WTC11 (cell line): ENCODE measurements around the gene C1QTNF12. TPM values are rescaled to one million over a fixed set of nuclear protein-coding genes. Genes with fewer than 3 reads are reported as not detected.

Source experiments
- ATAC-seq: fragments of 200-7000 bp; cut with Tn5 transposase; 2 replicates; pipeline ENCODE4 v1.10.0; 2021; ENCODE audit warnings: mild to moderate bottlenecking, moderate library complexity
- CTCF ChIA-PET: fragments of 300-600 bp; sonication (Branson Sonifier 250); formaldehyde crosslinking; loops from one replicate; lab custom pipeline; 2021; ENCODE audit warnings: antibody characterized with exemption; lab: Charles Lee
- POLR2A ChIA-PET: fragments of 350-600 bp; sonication (Branson Sonifier 250); formaldehyde crosslinking; loops from one replicate; lab custom pipeline; 2021; ENCODE audit warnings: antibody characterized with exemption; lab: Charles Lee
- DNase-seq: peaks from one replicate; pipeline ENCODE4 v3.0.0; 2021; ENCODE audit warnings: low spot score
- H3K27ac Mint-ChIP-seq: 2 replicates; pipeline ENCODE4 v1.8.0; 2021; ENCODE audit warnings: mixed read lengths
- H3K27me3 Mint-ChIP-seq: 2 replicates; pipeline ENCODE4 v1.8.0; 2021; ENCODE audit warnings: low read depth, mild to moderate bottlenecking, moderate library complexity, mixed read lengths
- H3K36me3 Mint-ChIP-seq: 2 replicates; pipeline ENCODE4 v1.8.0; 2021; ENCODE audit warnings: mixed read lengths
- H3K4me1 Mint-ChIP-seq: 2 replicates; pipeline ENCODE4 v1.8.0; 2022; ENCODE audit warnings: mixed read lengths
- H3K4me3 Mint-ChIP-seq: 2 replicates; pipeline ENCODE4 v1.8.0; 2021; ENCODE audit warnings: mild to moderate bottlenecking, moderate library complexity, mixed read lengths
- H3K9me3 Mint-ChIP-seq: 2 replicates; pipeline ENCODE4 v1.8.0; 2021; ENCODE audit warnings: mixed read lengths
- CDX4 ChIP-seq: fragments of 250-450 bp; sonication (Bioruptor Pico); IDR thresholded peaks from 2 replicates; pipeline ENCODE4 v1.9.0; 2021; ENCODE audit warnings: moderate library complexity, mild to moderate bottlenecking, inconsistent platforms, borderline replicate concordance
- JAZF1 ChIP-seq: fragments of 250-450 bp; sonication (Bioruptor Pico); IDR thresholded peaks from 2 replicates; pipeline ENCODE4 v1.9.0; 2021; ENCODE audit warnings: moderate library complexity, mild to moderate bottlenecking, inconsistent platforms
- NFATC4 ChIP-seq: fragments of 250-450 bp; sonication (Bioruptor Pico); IDR thresholded peaks from 2 replicates; pipeline ENCODE4 v1.9.0; 2021; ENCODE audit warnings: mild to moderate bottlenecking
- NR2C2 ChIP-seq: sonication (generic); formaldehyde crosslinking; IDR thresholded peaks from 2 replicates; pipeline ENCODE4 v1.8.0; 2022; ENCODE audit warnings: mild to moderate bottlenecking, missing genetic modification reagents
- RELA ChIP-seq: sonication (generic); formaldehyde crosslinking; IDR thresholded peaks from 2 replicates; pipeline ENCODE4 v1.8.1; 2022; ENCODE audit warnings: missing genetic modification reagents, mild to moderate bottlenecking, borderline replicate concordance
- SMAD3 ChIP-seq: sonication (generic); formaldehyde crosslinking; IDR thresholded peaks from 2 replicates; pipeline ENCODE4 v1.8.0; 2022; ENCODE audit warnings: missing genetic modification reagents, mild to moderate bottlenecking, borderline replicate concordance
- TEAD1 ChIP-seq: sonication (generic); formaldehyde crosslinking; IDR thresholded peaks from 2 replicates; pipeline ENCODE4 v1.8.0; 2022; ENCODE audit warnings: mild to moderate bottlenecking, missing genetic modification reagents
- ZBTB21 ChIP-seq: sonication (generic); formaldehyde crosslinking; IDR thresholded peaks from 2 replicates; pipeline ENCODE4 v1.8.1; 2023; ENCODE audit warnings: mild to moderate bottlenecking, missing genetic modification reagents, borderline replicate concordance
- ZNF219 ChIP-seq: sonication (generic); formaldehyde crosslinking; IDR thresholded peaks from 2 replicates; pipeline ENCODE4 v1.8.0; 2023; ENCODE audit warnings: missing genetic modification reagents, mild to moderate bottlenecking, borderline replicate concordance
- ZNF396 ChIP-seq: fragments of 250-450 bp; sonication (Bioruptor Pico); IDR thresholded peaks from 2 replicates; pipeline ENCODE4 v1.8.0; 2021; ENCODE audit warnings: mild to moderate bottlenecking, moderate library complexity, borderline replicate concordance
- ZNF416 ChIP-seq: fragments of 250-450 bp; sonication (Bioruptor Pico); IDR thresholded peaks from 2 replicates; pipeline ENCODE4 v1.9.0; 2021; ENCODE audit warnings: mild to moderate bottlenecking, inconsistent platforms
- ZNF423 ChIP-seq: fragments of 250-450 bp; sonication (Bioruptor Pico); IDR thresholded peaks from 2 replicates; pipeline ENCODE4 v2.1.2; 2022; ENCODE audit warnings: mild to moderate bottlenecking, moderate library complexity
- ZNF671 ChIP-seq: fragments of 250-450 bp; sonication (Bioruptor Pico); IDR thresholded peaks from 2 replicates; pipeline ENCODE4 v1.8.0; 2021; ENCODE audit warnings: mild to moderate bottlenecking
- total RNA-seq: library from RNA; stranded (reverse); gene quantifications from 3 replicates; pipeline ENCODE4 v1.2.3, GENCODE V29; 2021
- TF ChIP-seq, protein P1 (sequence below): sonication (generic); formaldehyde crosslinking; IDR thresholded peaks from 2 replicates; pipeline ENCODE4 v1.8.1; 2023; ENCODE audit warnings: mild to moderate bottlenecking, missing genetic modification reagents, moderate library complexity
- TF ChIP-seq, protein P2 (sequence below): fragments of 250-450 bp; sonication (Bioruptor Pico); conservative IDR thresholded peaks from 2 replicates; pipeline ENCODE4 v1.9.0; 2021; ENCODE audit warnings: mild to moderate bottlenecking
- TF ChIP-seq, protein P3 (sequence below): fragments of 250-450 bp; sonication (Bioruptor Pico); IDR thresholded peaks from 2 replicates; pipeline ENCODE4 v1.9.0; 2021; ENCODE audit warnings: mild to moderate bottlenecking
- TF ChIP-seq, protein P4 (sequence below): sonication (generic); formaldehyde crosslinking; IDR thresholded peaks from 2 replicates; pipeline ENCODE4 v1.8.0; 2022; ENCODE audit warnings: mild to moderate bottlenecking, missing genetic modification reagents

The C1QTNF12 gene
- total RNA-seq, 1 experiment from 2014 or later, result 10.3 TPM

DNA sequence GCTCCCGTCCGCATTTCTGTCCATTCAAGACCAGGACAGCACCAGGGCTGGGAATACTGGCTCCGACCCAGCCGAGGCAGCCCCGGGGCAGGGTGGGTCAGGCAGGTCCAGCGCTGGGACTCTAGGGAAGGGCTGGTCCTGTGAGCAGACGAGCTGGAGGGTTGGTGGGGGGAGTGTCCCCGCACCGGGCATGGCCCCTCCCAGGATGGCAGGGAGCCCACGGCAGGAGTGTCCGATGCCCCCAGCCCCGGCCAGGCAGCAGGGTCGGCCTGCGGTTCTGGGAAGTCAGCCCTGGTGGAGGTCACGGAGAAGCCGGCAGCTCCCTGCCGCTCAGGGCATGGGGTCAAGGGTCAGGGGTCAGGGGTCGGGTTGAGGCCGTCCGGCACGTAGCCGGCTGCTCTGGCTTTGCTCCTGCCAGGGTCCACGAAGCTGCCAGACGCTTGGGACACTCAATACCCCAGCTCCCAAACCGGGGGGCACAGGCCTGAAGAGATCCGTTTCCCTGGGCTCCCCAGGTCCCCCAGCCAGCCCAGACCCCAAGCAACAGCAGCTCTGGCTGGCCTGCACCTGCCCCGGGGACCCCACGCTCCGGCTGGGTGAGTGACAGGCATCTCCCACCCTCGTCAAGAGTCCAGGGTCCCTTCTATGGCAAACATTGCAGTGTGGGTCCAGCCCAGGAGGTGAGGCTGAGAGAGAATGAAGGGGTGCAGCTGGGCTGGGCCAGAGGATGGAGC, 6.7 kb downstream of the C1QTNF12 start:
- H3K4me1 Mint-ChIP-seq, result no peaks in the 10 kb centered on the region
- no peak for ATAC-seq
- ChIA-PET POLR2A (interaction anchor here (0.8 to 1.0 kb wide), 2 partner anchors 17 to 80 kb away, joined by 3 read pairs; no protein-coding TSS in a partner anchor), CTCF (interaction anchor here (0.9 to 1.3 kb wide), 3 partner anchors 27 to 207 kb away, joined by 3 to 4 read pairs (median 4); no protein-coding TSS in a partner anchor)
- no peaks in the 10 kb centered on the region for H3K36me3 Mint-ChIP-seq
- H3K9me3 Mint-ChIP-seq, result no peaks in the 10 kb centered on the region
- no peak overlapping the region for H3K27ac Mint-ChIP-seq
- TF ChIP-seq ZNF671 (CRISPR knock-in tag) (no peak), NR2C2 (CRISPR knock-in tag) (peak; percentile 38; the same call in 1 of the 2 replicates)
- TF ChIP-seq, all 79 proteins: peak for 1
- H3K27me3 Mint-ChIP-seq, result no peaks in the 10 kb centered on the region
- H3K4me3 Mint-ChIP-seq, result no peak overlapping the region
- DNase-seq, result no peak

DNA sequence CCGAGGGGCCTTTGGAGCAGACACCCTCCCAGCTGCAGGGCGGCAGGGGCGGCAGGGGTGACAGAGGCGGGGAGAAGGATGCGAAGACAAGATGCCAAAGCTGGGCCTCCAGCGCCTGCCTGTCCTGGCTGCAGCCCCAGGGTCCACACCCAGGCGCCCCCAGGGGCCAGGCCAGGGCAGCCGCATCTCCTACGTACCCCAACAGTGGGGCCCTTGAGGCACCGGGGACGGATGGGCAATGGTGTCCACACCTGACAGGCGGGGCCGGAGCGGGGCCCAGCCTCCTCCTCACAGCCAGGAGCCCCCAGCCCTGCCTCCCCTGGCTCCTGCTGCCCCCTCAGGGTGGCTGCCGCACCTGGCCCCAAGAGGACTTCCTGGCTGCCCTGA, 7.3 kb downstream of the C1QTNF12 start:
- CTCF ChIA-PET, result interaction anchor here (0.9 to 1.4 kb wide), 6 partner anchors 28 to 206 kb away, joined by 3 to 4 read pairs (median 4); partner anchors contain the start of gene TTLL10
- DNase-seq, result no peak

More for the DNA sequence above, 7.3 kb downstream of the C1QTNF12 start:
- POLR2A ChIA-PET, result interaction anchor here (0.8 to 1.0 kb wide), 2 partner anchors 17 to 81 kb away, joined by 3 read pairs; no protein-coding TSS in a partner anchor
- Mint-ChIP-seq H3K4me3 (no peak overlapping the region), H3K4me1 (no peaks in the 10 kb centered on the region), H3K36me3 (no peaks in the 10 kb centered on the region; the same call in 1 of the 2 replicates), H3K9me3 (no peaks in the 10 kb centered on the region), H3K27me3 (no peaks in the 10 kb centered on the region), H3K27ac (no peak overlapping the region)
- no peak; the same call in 1 of the 2 replicates for ATAC-seq
- TF ChIP-seq RELA (CRISPR knock-in tag), result no peak
- no peak for TF ChIP-seq ZNF396 (CRISPR knock-in tag)
- TF ChIP-seq ZNF671 (CRISPR knock-in tag), result no peak
- TF ChIP-seq ZBTB21, result no peak
- no peak for TF ChIP-seq TEAD1 (CRISPR knock-in tag)
- TF ChIP-seq, protein P1, sequence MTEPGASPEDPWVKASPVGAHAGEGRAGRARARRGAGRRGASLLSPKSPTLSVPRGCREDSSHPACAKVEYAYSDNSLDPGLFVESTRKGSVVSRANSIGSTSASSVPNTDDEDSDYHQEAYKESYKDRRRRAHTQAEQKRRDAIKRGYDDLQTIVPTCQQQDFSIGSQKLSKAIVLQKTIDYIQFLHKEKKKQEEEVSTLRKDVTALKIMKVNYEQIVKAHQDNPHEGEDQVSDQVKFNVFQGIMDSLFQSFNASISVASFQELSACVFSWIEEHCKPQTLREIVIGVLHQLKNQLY (CRISPR knock-in tag), result no peak
- TF ChIP-seq, protein P2, sequence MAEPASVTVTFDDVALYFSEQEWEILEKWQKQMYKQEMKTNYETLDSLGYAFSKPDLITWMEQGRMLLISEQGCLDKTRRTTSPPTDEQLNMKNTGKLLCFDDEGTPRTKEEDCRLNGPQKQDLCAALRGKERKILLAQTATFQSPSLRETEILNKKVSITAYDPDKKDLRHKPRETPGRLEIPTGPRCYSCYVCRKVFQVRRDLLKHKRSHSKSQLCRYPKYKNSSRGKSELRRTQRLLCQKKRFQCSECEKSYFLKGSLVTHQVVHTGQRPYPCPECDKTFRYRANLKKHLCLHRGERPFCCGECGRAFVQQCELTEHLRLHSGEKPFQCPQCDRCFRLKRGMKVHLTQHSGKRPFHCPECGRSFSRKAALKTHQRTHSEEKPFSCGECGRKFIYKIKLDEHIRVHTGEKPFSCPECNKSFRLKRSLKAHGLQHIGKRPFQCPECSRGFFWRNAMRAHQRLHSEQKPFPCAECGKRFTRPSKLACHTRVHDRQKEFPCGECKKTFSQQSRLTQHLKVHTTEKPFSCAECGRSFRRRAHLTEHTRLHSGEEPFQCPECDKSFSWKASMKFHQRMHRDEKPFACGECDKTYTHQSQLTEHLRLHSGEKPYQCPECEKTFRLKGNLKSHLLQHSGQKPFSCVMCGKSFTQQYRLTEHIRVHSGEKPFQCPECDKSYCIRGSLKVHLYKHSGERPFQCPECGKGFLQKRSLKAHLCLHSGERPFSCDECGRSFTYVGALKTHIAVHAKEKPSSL (CRISPR knock-in tag), result no peak
- TF ChIP-seq, protein P3, sequence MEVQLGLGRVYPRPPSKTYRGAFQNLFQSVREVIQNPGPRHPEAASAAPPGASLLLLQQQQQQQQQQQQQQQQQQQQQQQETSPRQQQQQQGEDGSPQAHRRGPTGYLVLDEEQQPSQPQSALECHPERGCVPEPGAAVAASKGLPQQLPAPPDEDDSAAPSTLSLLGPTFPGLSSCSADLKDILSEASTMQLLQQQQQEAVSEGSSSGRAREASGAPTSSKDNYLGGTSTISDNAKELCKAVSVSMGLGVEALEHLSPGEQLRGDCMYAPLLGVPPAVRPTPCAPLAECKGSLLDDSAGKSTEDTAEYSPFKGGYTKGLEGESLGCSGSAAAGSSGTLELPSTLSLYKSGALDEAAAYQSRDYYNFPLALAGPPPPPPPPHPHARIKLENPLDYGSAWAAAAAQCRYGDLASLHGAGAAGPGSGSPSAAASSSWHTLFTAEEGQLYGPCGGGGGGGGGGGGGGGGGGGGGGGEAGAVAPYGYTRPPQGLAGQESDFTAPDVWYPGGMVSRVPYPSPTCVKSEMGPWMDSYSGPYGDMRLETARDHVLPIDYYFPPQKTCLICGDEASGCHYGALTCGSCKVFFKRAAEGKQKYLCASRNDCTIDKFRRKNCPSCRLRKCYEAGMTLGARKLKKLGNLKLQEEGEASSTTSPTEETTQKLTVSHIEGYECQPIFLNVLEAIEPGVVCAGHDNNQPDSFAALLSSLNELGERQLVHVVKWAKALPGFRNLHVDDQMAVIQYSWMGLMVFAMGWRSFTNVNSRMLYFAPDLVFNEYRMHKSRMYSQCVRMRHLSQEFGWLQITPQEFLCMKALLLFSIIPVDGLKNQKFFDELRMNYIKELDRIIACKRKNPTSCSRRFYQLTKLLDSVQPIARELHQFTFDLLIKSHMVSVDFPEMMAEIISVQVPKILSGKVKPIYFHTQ (CRISPR knock-in tag), result no peak
- no peak for TF ChIP-seq SMAD3 (CRISPR knock-in tag)
- TF ChIP-seq, protein P4, sequence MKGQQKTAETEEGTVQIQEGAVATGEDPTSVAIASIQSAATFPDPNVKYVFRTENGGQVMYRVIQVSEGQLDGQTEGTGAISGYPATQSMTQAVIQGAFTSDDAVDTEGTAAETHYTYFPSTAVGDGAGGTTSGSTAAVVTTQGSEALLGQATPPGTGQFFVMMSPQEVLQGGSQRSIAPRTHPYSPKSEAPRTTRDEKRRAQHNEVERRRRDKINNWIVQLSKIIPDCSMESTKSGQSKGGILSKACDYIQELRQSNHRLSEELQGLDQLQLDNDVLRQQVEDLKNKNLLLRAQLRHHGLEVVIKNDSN (CRISPR knock-in tag), result no peak
- TF ChIP-seq ZNF416, result no peak
- TF ChIP-seq JAZF1 (CRISPR knock-in tag), result no peak
- TF ChIP-seq NFATC4 (CRISPR knock-in tag), result no peak
- no peak for TF ChIP-seq CDX4 (CRISPR knock-in tag)
- TF ChIP-seq ZNF219, result no peak
- no peak for TF ChIP-seq ZNF423
